A673 (cell line): Measurements from ENCODE around the gene TAPBP.
"Not testable (repeated sequence)": the region's sequence is repeated elsewhere in the genome, so short reads cannot be mapped to it uniquely, and the experiment has no call there.

Experiments
- CTCF ChIP-seq: fragments of 300-800, 200-600 bp; sonication (generic); conservative IDR thresholded peaks from 2 replicates; pipeline ENCODE4 v1.5.1; 2017; ENCODE audit warnings: low read depth, mild to moderate bottlenecking, antibody characterized with exemption, low read length, moderate library complexity, mixed read lengths
- EZH2 ChIP-seq: fragments of 200-600 bp; sonication (generic); IDR thresholded peaks from 2 replicates; pipeline ENCODE4 v1.6.1; 2017; ENCODE audit warnings: borderline replicate concordance, low read depth, mild to moderate bottlenecking, mixed read lengths, antibody characterized with exemption, low read length; ENCODE audit not compliant: poor library complexity, severe bottlenecking

- TF ChIP-seq EZH2, CTCF: not testable (repeated sequence)
These were observed 29.7 kb upstream of the TAPBP start for GRCh38 chr6:33343606-33343952.
